Fibroblast of skin of back (primary cell): ENCODE measurements around the gene DHRSX.
"Not testable (repeated sequence)": the region's sequence is repeated elsewhere in the genome, so short reads cannot be mapped to it uniquely, and the experiment has no call there.

ENCODE experiments used
- DNase-seq: peaks from one replicate; pipeline ENCODE4 v3.0.0-alpha.2; 2013

DHRSX gene

GRCh38 chrX:2390754-2391153, 110.0 kb downstream of the DHRSX start:
- DNase-seq: no peak

- not testable (repeated sequence) for DNase-seq
Measured at GRCh38 chrX:2389731-2390130, 111.0 kb downstream of the DHRSX start.

GRCh38 chrX:2389324-2389723, 111.5 kb downstream of the DHRSX start:
- no peak for DNase-seq

DNA sequence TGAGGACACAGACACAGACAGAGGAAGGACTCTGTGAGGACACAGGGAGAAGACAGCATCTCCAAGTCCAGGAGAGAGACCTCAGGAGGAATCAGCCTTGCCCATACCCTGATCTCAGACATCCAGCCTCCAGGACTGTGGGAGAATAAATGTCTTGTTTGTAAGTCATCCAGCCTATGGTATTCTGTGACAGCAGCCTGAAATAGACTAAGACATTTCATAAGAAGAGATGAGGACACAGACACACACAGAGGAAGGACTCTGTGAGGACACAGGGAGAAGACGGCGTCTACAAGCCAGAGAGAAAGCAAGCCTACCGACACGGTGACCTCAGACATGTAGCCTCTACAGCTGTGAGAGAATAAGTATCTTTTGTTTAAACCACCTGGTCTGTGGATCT, 112.1 kb downstream of the DHRSX start:
- peak; percentile 13 for DNase-seq

DNA sequence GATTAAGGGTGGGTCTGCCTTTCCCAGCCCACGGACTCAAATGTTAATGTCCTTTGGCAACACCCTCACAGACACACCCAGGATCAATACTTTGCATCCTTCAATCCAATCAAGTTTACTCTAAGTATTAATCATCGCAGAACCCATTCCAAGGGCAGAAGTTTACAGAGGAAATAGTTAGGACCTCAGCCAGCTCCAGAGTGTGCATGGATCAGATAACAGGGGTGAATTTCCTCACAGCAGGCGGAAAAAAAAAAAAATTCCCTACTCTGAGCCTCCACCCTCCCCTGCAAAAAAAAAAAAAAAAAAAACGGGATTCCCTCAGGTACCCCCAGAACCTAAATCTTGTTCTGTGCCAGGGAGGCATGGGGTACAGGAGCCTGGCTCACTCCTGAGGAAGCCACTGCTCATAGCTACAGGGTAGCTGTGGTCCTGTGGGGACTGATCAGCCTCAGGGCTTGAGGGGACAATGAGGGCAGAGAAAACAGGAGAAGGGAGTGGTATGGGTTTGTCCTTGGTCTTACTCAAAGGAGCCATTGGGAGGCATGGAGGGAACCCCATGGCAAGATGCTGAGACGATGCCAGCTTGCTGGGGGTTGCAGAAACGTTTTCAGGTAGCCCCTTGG, 113.0 kb downstream of the DHRSX start:
- DNase-seq: no peak

- peak; percentile 88 for DNase-seq
Measured at GRCh38 chrX:2385224-2385623, 115.6 kb downstream of the DHRSX start.

DNA sequence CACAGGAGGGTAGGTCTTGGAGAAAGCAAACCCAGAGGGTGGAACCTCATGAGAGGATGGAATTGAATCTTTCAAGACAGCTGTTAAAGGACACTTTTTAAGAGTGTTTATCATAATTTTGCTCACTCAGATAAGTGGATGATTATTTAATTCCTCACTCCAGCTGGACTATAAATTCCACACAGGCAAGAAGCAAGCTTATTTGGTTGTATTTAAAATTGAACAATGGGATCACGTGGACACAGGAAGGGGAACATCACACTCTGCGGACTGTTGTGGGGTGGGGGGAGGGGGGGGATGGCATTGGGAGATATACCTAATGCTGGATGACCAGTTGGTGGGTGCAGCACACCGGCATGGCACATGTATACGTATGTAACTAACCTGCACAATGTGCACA, 116.3 kb downstream of the DHRSX start:
- no peak for DNase-seq

DNA sequence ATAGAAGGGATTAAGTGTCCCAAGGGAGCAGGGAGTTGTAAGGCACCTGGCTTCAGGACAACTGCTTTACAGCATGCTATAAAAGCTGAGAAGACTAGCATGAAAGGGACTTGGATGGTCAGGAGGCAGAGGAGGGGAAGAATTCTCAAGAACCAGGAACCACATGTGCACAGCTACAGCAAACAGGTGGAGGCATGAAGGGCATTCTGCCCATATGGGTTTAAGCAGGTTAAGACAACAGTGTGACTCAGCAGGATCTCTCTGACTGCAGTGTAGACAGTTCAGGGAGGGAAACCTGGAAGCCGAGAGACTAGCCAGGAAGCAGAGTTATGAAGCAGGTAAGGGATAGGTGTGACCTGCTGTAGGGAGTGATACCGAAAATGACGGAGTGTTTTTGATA, 117.0 kb downstream of the DHRSX start:
- no peak for DNase-seq

- DNase-seq: no peak
Measured at GRCh38 chrX:2383144-2383543, 117.6 kb downstream of the DHRSX start.

- DNase-seq: not testable (repeated sequence)
Measured at GRCh38 chrX:2382433-2383048, 118.2 kb downstream of the DHRSX start.

GRCh38 chrX:2376166-2376565, 124.6 kb downstream of the DHRSX start:
- DNase-seq: no peak

- DNase-seq: peak; percentile 85
Measured at GRCh38 chrX:2374086-2374485, 126.7 kb downstream of the DHRSX start.

DNA sequence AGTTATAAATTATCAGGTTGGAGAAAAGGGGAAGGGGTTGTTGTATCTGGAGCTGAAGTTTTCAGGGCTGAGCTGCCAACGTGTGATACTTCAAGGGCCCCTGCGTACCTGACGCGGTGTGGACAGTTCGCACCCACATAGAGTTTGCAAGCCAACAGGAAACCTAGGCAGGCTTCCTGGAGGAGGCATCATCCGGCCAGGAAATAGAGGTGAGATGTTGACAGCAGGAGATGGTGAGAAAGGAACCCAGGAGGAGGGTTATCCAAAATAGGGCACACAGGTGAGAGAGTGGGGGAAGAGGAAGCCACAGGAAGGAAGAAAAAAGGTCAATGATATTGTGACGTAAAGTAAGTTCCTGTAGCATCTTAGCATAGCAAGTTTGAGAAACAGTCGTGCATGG, 127.2 kb downstream of the DHRSX start:
- no peak for DNase-seq

DNA sequence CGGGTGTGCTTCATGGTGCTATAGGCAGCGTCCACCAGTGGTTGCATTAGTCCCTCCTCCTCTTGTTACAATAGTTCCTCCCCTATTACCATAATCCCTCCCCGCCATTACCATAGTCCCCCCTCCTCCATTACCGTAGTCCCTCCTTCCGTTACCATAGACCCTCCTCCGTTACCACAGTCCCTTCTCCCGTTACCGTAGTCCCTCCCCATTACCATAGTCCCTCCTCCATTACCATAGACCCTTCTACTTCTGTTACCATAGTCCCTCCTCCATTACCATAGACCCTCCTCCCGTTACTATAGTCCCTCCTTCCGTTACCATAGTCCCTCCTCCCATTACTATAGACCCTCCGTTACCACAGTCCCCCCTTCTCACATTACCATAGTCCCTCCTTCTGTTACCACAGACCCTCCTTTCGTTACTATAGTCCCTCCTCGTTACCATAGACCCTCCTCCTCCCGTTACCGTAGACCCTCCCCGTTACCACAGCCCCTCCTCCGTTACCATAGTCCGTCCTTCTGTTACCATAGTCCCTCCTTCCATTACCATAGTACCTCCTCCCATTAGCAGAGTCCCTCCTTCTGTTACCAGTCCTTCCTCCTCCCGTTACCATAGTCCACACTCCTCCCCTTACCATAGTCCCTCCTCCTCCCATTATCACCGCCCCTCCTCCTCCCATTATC, 129.6 kb downstream of the DHRSX start:
- peak; percentile 35 for DNase-seq

DNA sequence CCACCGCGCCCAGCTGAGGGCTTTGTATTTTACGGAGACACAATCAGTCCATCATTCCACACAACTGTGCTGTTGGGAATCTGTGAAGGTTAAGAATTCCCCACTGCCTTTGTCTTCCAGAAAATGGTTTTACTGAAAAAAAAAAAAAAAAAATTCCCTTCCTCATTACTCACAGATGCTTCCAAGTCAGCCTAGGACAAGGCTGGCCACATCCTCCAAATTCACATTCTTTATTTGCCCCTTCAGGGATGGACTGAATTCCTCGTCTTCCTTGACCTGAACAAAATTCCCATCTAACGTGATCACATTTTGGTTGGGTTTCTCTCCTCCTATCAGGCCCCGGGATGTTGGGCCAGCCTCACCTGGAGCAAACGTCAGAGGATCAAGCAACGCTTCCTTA, 130.3 kb downstream of the DHRSX start:
- DNase-seq: peak; percentile 80

- no peak for DNase-seq
Measured at GRCh38 chrX:2369206-2369605, 131.6 kb downstream of the DHRSX start.

DNA sequence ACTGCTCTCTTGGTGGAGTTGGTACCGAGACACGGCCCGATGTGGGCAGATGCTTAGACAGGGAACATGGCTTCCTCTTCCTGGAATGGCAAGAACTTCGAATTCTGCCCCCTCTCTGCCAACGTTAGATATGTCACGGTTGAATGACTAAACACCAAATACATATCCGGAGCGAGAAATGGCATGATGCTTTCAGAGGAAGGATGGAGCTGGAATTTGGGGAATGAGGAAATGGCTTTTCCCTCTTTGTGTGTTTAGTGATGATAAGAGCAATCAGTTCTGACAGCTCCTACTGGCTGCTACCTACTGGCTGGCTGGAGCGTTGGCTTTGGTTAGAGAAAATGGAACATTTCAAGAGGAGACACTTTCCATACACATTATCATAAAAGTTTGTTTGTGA, 140.0 kb downstream of the DHRSX start:
- DNase-seq: peak; percentile 71

- DNase-seq: not testable (repeated sequence)
Measured at GRCh38 chrX:2359522-2359921, 141.3 kb downstream of the DHRSX start.

GRCh38 chrX:2351999-2352995, 148.5 kb downstream of the DHRSX start:
- DNase-seq: peak; percentile 99

DNA sequence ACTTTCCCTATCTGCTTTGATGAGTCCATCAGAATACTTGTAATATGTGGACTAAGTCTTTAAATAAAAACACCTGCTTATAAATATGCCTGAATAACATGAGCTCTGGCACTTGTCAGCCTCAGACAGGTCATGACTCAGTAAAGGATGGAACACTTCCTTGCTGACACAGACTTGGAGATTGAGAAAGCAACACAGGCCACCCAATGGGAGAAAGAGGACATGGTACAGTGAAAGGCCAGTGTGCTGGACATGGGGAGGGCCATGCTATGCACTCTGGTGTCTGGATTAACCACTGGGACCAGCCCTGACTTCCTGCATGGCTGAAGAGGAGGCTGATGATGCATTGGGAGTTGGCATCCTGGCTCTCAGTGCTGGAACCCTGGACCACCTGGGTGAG, 149.5 kb downstream of the DHRSX start:
- DNase-seq: peak; percentile 90

DNA sequence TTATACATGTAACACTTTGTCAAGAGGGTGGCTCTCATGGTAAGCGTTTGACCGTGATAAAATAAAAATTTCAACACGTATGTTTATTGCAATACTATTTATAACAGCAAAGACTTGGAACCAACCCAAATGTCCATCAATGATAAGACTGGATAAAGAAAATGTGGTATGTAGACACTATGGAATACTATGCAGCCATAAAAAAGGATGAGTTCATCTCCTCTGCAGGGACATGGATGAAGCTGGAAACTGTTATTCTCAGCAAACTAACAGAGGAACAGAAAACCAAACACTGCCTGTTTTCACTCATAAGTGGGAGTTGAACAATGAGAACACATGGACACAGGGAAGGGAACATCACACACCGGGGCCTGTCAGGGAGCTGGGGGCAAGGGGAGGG, 150.1 kb downstream of the DHRSX start:
- not testable (repeated sequence) for DNase-seq

GRCh38 chrX:2350036-2350435, 150.7 kb downstream of the DHRSX start:
- not testable (repeated sequence) for DNase-seq

- no peak for DNase-seq
Measured at GRCh38 chrX:2348211-2348610, 152.6 kb downstream of the DHRSX start.
